Endothelial cell of umbilical vein (primary cell): Measurements from ENCODE around the gene HTT. TPM values are rescaled to one million over a fixed set of nuclear protein-coding genes. Genes with fewer than 3 reads are reported as not detected.
"Not testable (repeated sequence)": the region's sequence is repeated elsewhere in the genome, so short reads cannot be mapped to it uniquely, and the experiment has no call there.

Experiments
- BruUV-seq: library from RNA; stranded (reverse); fragments of 400-500 nt; replicated peaks from 2 replicates; lab custom pipeline; 2021; lab: Mats Ljungman, UMichigan
- CTCF ChIA-PET: fragments of 300-600, 350-600 bp; sonication (Branson Sonifier 250); formaldehyde crosslinking; loops from one replicate; lab custom pipeline; 2021; ENCODE audit warnings: antibody characterized with exemption, inconsistent platforms; lab: Charles Lee
- POLR2A ChIA-PET: fragments of 300-600, 350-600 bp; sonication (Branson Sonifier 250); formaldehyde crosslinking; loops from one replicate; lab custom pipeline; 2021; ENCODE audit warnings: antibody characterized with exemption, inconsistent platforms; lab: Charles Lee
- DNase-seq: peaks from one replicate; pipeline ENCODE4 v3.0.0-alpha.2; 2011; ENCODE audit warnings: low read depth, low spot score
- FAIRE-seq: peaks from 2 replicates; lab custom pipeline; 2011; peaks lifted over from hg19 to GRCh38; lab: Jason Lieb, UNC
- H2AFZ ChIP-seq: 2 replicates; pipeline ENCODE4 v1.6.0; 2012; ENCODE audit warnings: low read depth, low read length, control low read depth, inconsistent platforms
- H3K27ac ChIP-seq: 2 replicates; pipeline ENCODE4 v1.5.1; 2011; ENCODE audit warnings: low read depth, mild to moderate bottlenecking, control low read depth, low read length, moderate library complexity; ENCODE audit not compliant: insufficient read depth
- H3K27me3 ChIP-seq, 2 experiments: 2 replicates each; pipeline versions ENCODE4 v1.6.0 to v1.6.1; 2011; ENCODE audit warnings: low read length in 2 of 2, mixed read lengths in 1 of 2; ENCODE audit not compliant: control insufficient read depth in 2 of 2, insufficient read depth in 2 of 2
- H3K36me3 ChIP-seq, 2 experiments: 2 replicates in 1 of 2; 3 replicates in 1 of 2; pipeline ENCODE4 v1.5.1; 2011; ENCODE audit warnings: low read length in 2 of 2, mild to moderate bottlenecking in 1 of 2, moderate library complexity in 1 of 2; ENCODE audit not compliant: control insufficient read depth in 2 of 2, insufficient read depth in 2 of 2; ENCODE audit errors: extremely low read depth in 1 of 2
- H3K4me1 ChIP-seq: 3 replicates; pipeline ENCODE4 v1.5.1; 2011; ENCODE audit warnings: mild to moderate bottlenecking, low read length; ENCODE audit not compliant: control insufficient read depth, insufficient read depth; ENCODE audit errors: extremely low read depth
- H3K4me2 ChIP-seq: 2 replicates; pipeline ENCODE4 v1.6.1; 2011; ENCODE audit warnings: low read length, control low read depth, mixed read lengths; ENCODE audit not compliant: insufficient read depth
- H3K4me3 ChIP-seq, 3 experiments: fragments of 200-600 bp in 1 of 3; sonication (generic), shearing (Covaris generic) in 1 of 3; replicated peaks in 1 of 3; 2 replicates each; pipeline ENCODE4 v1.5.1; 2011 to 2016; ENCODE audit warnings: control low read depth in 3 of 3, low read length in 3 of 3, mild to moderate bottlenecking in 2 of 3, inconsistent platforms in 1 of 3, low read depth in 1 of 3, moderate library complexity in 1 of 3; ENCODE audit not compliant: insufficient read depth in 1 of 3
- H3K79me2 ChIP-seq: 2 replicates; pipeline ENCODE4 v1.6.0; 2012; ENCODE audit warnings: low read length, inconsistent platforms; ENCODE audit not compliant: control insufficient read depth, insufficient read depth
- H3K9ac ChIP-seq: replicated peaks from 2 replicates; pipeline ENCODE3; 2011; ENCODE audit warnings: low read length, control low read depth; ENCODE audit not compliant: insufficient read depth; ENCODE audit errors: extremely low read depth
- H3K9me1 ChIP-seq: replicated peaks from 3 replicates; pipeline ENCODE4 v1.6.0; 2011; ENCODE audit warnings: mild to moderate bottlenecking, low read length; ENCODE audit not compliant: control insufficient read depth, insufficient read depth; ENCODE audit errors: extremely low read depth
- H3K9me3 ChIP-seq: replicated peaks from 2 replicates; pipeline ENCODE4 v1.5.1; 2012; ENCODE audit warnings: low read length, inconsistent platforms; ENCODE audit not compliant: control insufficient read depth, insufficient read depth
- H4K20me1 ChIP-seq: replicated peaks from 2 replicates; pipeline ENCODE3; 2011; ENCODE audit warnings: mild to moderate bottlenecking, low read length; ENCODE audit not compliant: control insufficient read depth, insufficient read depth; ENCODE audit errors: extremely low read depth
- CTCF ChIP-seq, 2 donors: IDR thresholded peaks; 1 replicate in 1 of 2; 2 replicates in 1 of 2; pipeline ENCODE4 v1.5.1; 2011; ENCODE audit warnings: low read length in 2 of 2, mild to moderate bottlenecking in 2 of 2, moderate library complexity in 2 of 2, control low read depth in 1 of 2, inconsistent platforms in 1 of 2, low read depth in 1 of 2; ENCODE audit not compliant: insufficient read depth in 1 of 2; ENCODE audit errors: extremely low read depth in 1 of 2
- FOS ChIP-seq: IDR thresholded peaks from 2 replicates; pipeline ENCODE4 v1.6.1; 2011; ENCODE audit warnings: mild to moderate bottlenecking, low read length, moderate library complexity, borderline replicate concordance; ENCODE audit not compliant: insufficient read depth
- GATA2 ChIP-seq: IDR thresholded peaks from 2 replicates; pipeline ENCODE4 v1.7.0; 2011; ENCODE audit warnings: low read depth, mild to moderate bottlenecking, moderate library complexity, mixed read lengths, low read length; ENCODE audit not compliant: insufficient read length, insufficient read depth
- JUN ChIP-seq: IDR thresholded peaks from 2 replicates; pipeline ENCODE4 v1.6.1; 2011; ENCODE audit warnings: borderline replicate concordance, low read depth; ENCODE audit not compliant: insufficient read length, insufficient read depth
- MYC ChIP-seq: IDR thresholded peaks from one replicate; pipeline ENCODE4 v1.6.1; 2011; ENCODE audit warnings: mild to moderate bottlenecking, low read depth, low read length
- POLR2AphosphoS5 ChIP-seq: IDR thresholded peaks from 2 replicates; pipeline ENCODE4 v1.6.1; 2012; ENCODE audit warnings: low read depth, mild to moderate bottlenecking, control low read depth, low read length, moderate library complexity; ENCODE audit not compliant: insufficient read depth
- dilution Hi-C: fragments of 300-500 bp; cut with MboI; formaldehyde crosslinking; loops from one replicate; pipeline ENCODE4 v1.15.0; 2019; ENCODE audit warnings: low sequenced_read_pairs; ENCODE audit not compliant: extremely low pct_ligation_motif_present
- intact Hi-C: fragments of 100-400 bp; cut with micrococcal nuclease; formaldehyde crosslinking; loops from one replicate; pipeline ENCODE4 v1.10.0; 2022
- polyA plus RNA-seq, 4 experiments: library from polyadenylated mRNA; depleted of rRNA in 3 of 4; stranded (reverse) in 3 of 4; unstranded in 1 of 4; fragments of >200 nt; gene quantifications; 2 replicates each; pipeline versions ENCODE4 v1.2.1 to v1.2.3, GENCODE V29; 2011 to 2012; ENCODE audit warnings: missing spikeins in 1 of 4
- total RNA-seq: library from RNA; stranded (reverse); gene quantifications from 2 replicates; pipeline ENCODE4 v1.2.3, GENCODE V29; 2021
- TF ChIP-seq, protein P1 (sequence below): IDR thresholded peaks from 2 replicates; pipeline ENCODE4 v1.6.1; 2011; ENCODE audit not compliant: insufficient read depth, insufficient read length

The HTT gene
- total and polyA plus RNA-seq, 2 donors (not counting 3 experiments of a cell fraction or from before 2014, with no cell fraction given) = 15.7 to 61.2 TPM

GRCh38 chr4:3091464-3091863 lies 17.0 kb downstream of the HTT start:
- POLR2A ChIA-PET = no interaction called here
- Histone ChIP-seq H3K36me3 (peaks cover 0 to 2% of the 10 kb centered on the region in 2 experiments), H3K9me3 (no peaks in the 10 kb centered on the region), H4K20me1 (no peaks in the 10 kb centered on the region), H3K79me2 (peaks cover 3% of the 10 kb centered on the region), H3K9me1 (no peaks in the 10 kb centered on the region), H3K4me2 (no peak overlapping the region), H3K4me1 (no peaks in the 10 kb centered on the region), H3K9ac (no peak overlapping the region), H2AFZ (no peak overlapping the region), H3K27ac (no peak overlapping the region), H3K4me3 (no peak overlapping the region), H3K27me3 (no peaks in the 10 kb centered on the region)
- TF ChIP-seq, protein P1, sequence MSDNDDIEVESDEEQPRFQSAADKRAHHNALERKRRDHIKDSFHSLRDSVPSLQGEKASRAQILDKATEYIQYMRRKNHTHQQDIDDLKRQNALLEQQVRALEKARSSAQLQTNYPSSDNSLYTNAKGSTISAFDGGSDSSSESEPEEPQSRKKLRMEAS = no peak
- no peak for TF ChIP-seq POLR2AphosphoS5
- no peak for TF ChIP-seq GATA2
- no peak for TF ChIP-seq JUN
- TF ChIP-seq CTCF (IDR thresholded peaks at IDR 0.05; ENCODE audit: extremely low read depth in 1 of 2, insufficient read depth in 1 of 2, low read depth in 1 of 2, low read length in 2 of 2) = no peak
- no peak for TF ChIP-seq FOS
- no peak for TF ChIP-seq MYC
- DNase-seq = no peak
- intact Hi-C loops = no loop called here
- dilution Hi-C loops = no loop called here
- FAIRE-seq = no peak
- no TSS peak for BruUV-seq
- CTCF ChIA-PET = no interaction called here

DNA sequence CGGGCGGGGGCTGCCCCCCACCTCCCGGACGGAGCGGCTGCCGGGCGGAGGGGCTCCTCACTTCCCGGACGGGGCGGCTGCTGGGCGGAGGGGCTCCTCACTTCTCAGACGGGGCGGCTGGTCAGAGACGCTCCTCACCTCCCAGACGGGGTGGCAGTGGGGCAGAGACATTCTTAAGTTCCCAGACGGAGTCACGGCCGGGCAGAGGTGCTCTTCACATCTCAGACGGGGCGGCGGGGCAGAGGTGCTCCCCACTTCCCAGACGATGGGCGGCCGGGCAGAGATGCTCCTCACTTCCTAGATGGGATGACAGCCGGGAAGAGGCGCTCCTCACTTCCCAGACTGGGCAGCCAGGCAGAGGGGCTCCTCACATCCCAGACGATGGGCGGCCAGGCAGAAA lies 20.2 kb downstream of the HTT start:
- POLR2A ChIA-PET, H3K4me1 ChIP-seq, dilution Hi-C loops, H3K27me3 ChIP-seq, H3K4me3 ChIP-seq, CTCF ChIA-PET, H3K9ac ChIP-seq, H3K36me3 ChIP-seq, H2AFZ ChIP-seq, H3K9me1 ChIP-seq, H3K4me2 ChIP-seq, DNase-seq, H3K79me2 ChIP-seq, H3K9me3 ChIP-seq, H3K27ac ChIP-seq, FAIRE-seq, intact Hi-C loops, H4K20me1 ChIP-seq, BruUV-seq: not testable (repeated sequence)
